NB4 (cell line): Measurements from ENCODE around the gene PRR7.

Experiments used
- DNase-seq: peaks from one replicate; pipeline ENCODE4 v3.0.0; 2010; ENCODE audit warnings: low read depth
- H3K4me3 ChIP-seq: one replicate; pipeline ENCODE4 v1.5.1; 2011; ENCODE audit warnings: mild to moderate bottlenecking, low read depth, low read length, moderate library complexity
- CTCF ChIP-seq: IDR thresholded peaks from one replicate; pipeline ENCODE4 v1.5.1; 2012; ENCODE audit warnings: low read depth, low read length
- MAX ChIP-seq: IDR thresholded peaks from 2 replicates; pipeline ENCODE4 v1.6.1; 2011; ENCODE audit warnings: low read depth, low read length
- MYC ChIP-seq: IDR thresholded peaks from 2 replicates; pipeline ENCODE4 v1.6.1; 2011; ENCODE audit warnings: low read depth, low read length
- POLR2A ChIP-seq: IDR thresholded peaks from 2 replicates; pipeline ENCODE4 v1.6.1; 2011; ENCODE audit warnings: mild to moderate bottlenecking; ENCODE audit not compliant: insufficient read length; ENCODE audit errors: extremely low read depth

Gene PRR7

GRCh38 chr5:177421062-177421798 lies 25.4 kb upstream of the PRR7 start:
- no peak for TF ChIP-seq POLR2A
- TF ChIP-seq MYC: no peak
- TF ChIP-seq CTCF: no peak
- no peak for TF ChIP-seq MAX
- DNase-seq: no peak
- no peak overlapping the region for H3K4me3 ChIP-seq

GRCh38 chr5:177423671-177424070 lies 22.9 kb upstream of the PRR7 start:
- no peak for DNase-seq
- no peak overlapping the region for H3K4me3 ChIP-seq
- no peak for TF ChIP-seq MAX

- TF ChIP-seq POLR2A: no peak
- TF ChIP-seq CTCF: no peak
- TF ChIP-seq MYC: no peak
- TF ChIP-seq MAX: no peak
- H3K4me3 ChIP-seq: peak overlapping the region; percentile 61
- no peak for DNase-seq
Observed at GRCh38 chr5:177425196-177425800, 21.3 kb upstream of the PRR7 start.

- H3K4me3 ChIP-seq: peak overlapping the region; percentile 61
- TF ChIP-seq POLR2A (peak; percentile 58), MAX (no peak; the same call in 1 of the 2 replicates), CTCF (no peak), MYC (0 out of 2 replicates have a peak, but pooled peaks have one; percentile 21)
- DNase-seq: peak; percentile 100
Observed at GRCh38 chr5:177425801-177426565, 20.6 kb upstream of the PRR7 start.

- H3K4me3 ChIP-seq: peak within 1 kb of the TSS; percentile 96
- DNase-seq: peak; percentile 72
- TF ChIP-seq POLR2A (no peak), MAX (no peak), CTCF (no peak), MYC (no peak)
Observed at GRCh38 chr5:177426566-177427210, 19.9 kb upstream of the PRR7 start, which contains the start of gene GRK6. GRK6 (plus strand) TSS chr5:177426676; CDS start chr5:177426846, 170 bp downstream.

- H3K4me3 ChIP-seq: peak overlapping the region; percentile 96
- TF ChIP-seq MYC: peak; percentile 49; the same call in 1 of the 2 replicates
- peak; percentile 49 for TF ChIP-seq MAX
- no peak for TF ChIP-seq POLR2A
- DNase-seq: peak; percentile 50
Observed at GRCh38 chr5:177427211-177427822, 19.3 kb upstream of the PRR7 start.
